ENCODE data around the gene HEATR9.
"Not testable (repeated sequence)": the region's sequence is repeated elsewhere in the genome, so short reads cannot be mapped to it uniquely, and the experiment has no call there.

Gene HEATR9

DNA sequence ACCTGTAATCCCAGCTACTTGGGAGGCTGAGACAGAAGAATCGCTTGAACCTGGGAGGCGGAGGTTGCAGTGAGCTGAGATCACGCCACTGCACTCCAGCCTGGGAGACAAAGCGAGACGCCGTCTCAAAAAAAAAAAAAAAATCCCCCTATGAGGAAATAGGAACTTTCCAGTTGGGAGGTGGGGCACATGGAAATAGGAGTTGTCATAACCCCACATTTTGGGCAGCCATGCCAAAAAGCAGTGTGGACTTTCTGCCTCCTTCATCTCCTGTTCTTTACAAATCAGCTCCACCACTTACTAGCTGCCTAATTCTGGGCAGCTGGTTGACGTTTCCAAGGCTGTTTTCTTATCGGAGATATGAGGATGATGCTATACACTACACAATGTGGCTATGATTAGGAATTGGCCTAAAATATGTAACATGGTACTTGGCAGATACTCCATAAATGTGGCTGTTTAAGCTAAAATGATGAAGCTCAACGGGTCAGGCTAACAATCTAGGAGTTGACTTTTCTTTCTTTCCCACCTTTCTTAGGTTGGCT, 33.0 kb upstream of the HEATR9 start:
- DNase-seq (ENCODE audit: low spot score): no peak
- Histone ChIP-seq H3K27ac (no peak overlapping the region), H3K4me3 (no peak overlapping the region)
- no peak for TF ChIP-seq CTCF (IDR thresholded peaks at IDR 0.05)

DNA sequence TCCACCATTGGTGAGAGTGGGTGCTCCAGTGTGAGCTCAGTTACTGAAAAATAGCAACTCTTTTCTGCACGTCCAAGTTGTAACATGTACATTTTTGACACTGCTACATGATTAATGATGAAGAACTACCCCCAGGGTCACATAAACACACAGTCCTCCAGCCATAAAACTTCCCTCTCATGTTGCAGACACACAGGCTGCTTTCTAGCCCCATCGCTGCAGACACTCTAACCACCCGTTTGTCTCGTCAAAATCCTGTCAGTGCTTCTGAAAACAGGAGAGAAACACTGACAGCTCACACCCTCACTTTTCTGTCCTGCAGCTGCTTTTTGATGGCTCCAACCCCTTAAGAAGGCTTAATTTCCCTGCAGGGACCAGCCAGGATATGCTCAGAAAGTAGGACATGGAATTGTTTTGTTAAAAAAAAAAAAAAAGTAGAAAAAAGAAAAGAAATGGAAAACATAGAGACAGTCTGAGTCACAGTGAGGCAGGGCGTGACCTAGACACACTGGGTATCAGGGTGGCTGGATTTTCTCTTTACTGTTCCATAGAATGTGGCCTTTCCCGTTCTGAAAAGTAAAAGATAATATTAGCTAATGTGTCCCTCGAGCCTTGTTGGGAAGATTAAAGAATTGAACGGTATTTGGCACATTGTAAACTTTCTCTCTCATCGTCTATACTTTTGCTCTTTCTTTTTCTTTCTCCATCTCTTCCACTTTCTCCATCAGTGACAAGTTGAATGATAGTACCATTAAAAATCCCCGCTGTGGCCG, 32.2 kb upstream of the HEATR9 start:
- DNase-seq (ENCODE audit: low spot score): no peak
- Histone ChIP-seq H3K4me3 (no peak overlapping the region), H3K27ac (no peak overlapping the region)
- no peak for TF ChIP-seq CTCF (IDR thresholded peaks at IDR 0.05)

GRCh38 chr17:35900280-35900679, 31.6 kb upstream of the HEATR9 start:
- Histone ChIP-seq H3K4me3 (no peak overlapping the region), H3K27ac (no peak overlapping the region)
- no peak for DNase-seq (ENCODE audit: low spot score)
- TF ChIP-seq CTCF (IDR thresholded peaks at IDR 0.05): no peak

GRCh38 chr17:35898283-35899070, 29.8 kb upstream of the HEATR9 start:
- DNase-seq (ENCODE audit: low spot score): no peak
- TF ChIP-seq CTCF (IDR thresholded peaks at IDR 0.05): no peak
- Histone ChIP-seq H3K4me3 (no peak overlapping the region), H3K27ac (no peak overlapping the region)

GRCh38 chr17:35897772-35898171, 29.1 kb upstream of the HEATR9 start:
- H3K4me3 ChIP-seq; H3K27ac ChIP-seq; DNase-seq (ENCODE audit: low spot score): not testable (repeated sequence)

DNA sequence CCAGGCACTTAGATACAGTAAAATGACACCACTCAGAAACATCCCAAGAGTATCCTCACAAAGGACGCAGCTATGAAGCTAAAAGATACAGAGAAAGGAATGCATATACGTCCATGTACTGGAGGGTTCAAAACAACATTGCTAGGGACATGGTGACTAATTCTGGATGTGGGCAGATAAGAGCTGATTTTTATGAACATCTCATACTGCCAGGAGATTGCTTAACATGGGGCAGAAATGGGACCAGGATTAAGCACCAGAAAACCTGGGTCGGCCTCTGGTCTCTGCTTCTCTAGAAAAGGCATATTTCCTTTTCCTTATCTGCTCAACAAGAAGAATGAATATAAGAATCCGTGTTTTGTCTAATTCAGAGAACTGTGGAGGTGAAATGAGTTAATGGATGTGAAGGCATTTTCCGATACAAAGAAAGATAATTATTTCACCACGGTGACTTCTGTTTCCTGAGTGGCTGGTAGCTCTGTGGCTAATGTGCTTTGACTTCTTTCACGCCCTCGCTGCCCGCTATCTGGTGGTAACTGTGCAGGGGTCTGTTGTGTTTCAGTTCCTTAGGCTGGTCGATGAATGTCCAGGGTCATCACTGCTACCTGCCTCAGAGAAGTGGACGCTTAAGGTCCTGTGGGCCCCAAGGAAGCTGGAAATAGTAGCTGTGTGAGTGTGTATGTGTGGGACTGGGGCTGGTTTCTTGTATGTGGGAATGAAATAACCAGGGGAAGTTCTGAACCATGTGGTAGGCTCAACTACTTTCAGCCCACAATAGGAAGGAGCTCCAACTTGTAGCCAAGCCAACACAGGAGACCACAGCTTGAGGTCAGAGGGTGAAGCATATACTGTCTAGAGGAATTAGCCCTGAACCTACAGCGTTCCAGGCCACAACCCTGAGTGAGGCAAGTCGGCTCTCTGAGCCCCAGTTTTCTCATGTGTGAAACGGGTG, 27.2 kb upstream of the HEATR9 start:
- no peak for TF ChIP-seq CTCF (IDR thresholded peaks at IDR 0.05)
- H3K27ac ChIP-seq: no peak overlapping the region
- H3K4me3 ChIP-seq: no peak overlapping the region
- DNase-seq (ENCODE audit: low spot score): no peak

GRCh38 chr17:35894206-35894605, 25.5 kb upstream of the HEATR9 start:
- no peak for DNase-seq (ENCODE audit: low spot score)
- Histone ChIP-seq H3K27ac (no peak overlapping the region), H3K4me3 (no peak overlapping the region)
- no peak for TF ChIP-seq CTCF (IDR thresholded peaks at IDR 0.05)
